ENCODE measurements around the gene TMEM42. TPM values are rescaled to one million over a fixed set of nuclear protein-coding genes. Genes with fewer than 3 reads are reported as not detected.

Gene TMEM42
- total and polyA plus RNA-seq, 4 donors, result 12.0 to 24.6 (median 13.5) TPM

DNA sequence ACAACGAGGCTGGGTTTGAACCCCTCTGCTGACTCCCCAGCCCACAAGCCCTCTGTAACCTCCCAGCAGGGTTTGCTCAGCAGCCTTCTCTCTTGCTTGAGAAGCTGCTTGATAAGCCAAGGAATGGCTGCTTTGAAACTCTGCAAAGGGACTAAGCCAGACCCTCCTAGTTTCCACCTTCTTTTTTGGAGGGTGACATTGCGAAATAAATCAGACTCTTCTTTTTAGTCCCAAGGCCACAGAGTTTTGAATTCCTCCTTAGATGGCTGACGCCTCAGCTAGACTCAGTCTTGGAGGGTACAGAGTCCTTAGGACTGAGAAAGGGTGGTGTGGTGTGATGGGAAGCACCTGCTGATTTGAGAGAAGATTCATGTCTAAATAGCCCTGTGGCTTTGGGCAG, 13.9 kb downstream of the TMEM42 start:
- 82 to 88% methylated on average over 3 of the region's 3 CpGs for WGBS, 2 donors
- Histone ChIP-seq H3K27ac (ENCODE audit: low read depth in 1 of 2, low read length in 1 of 2) (no peak overlapping the region), H3K4me1 (ENCODE audit: control insufficient read depth in 5 of 5, insufficient read depth in 5 of 5, low read length in 5 of 5) (no peaks in the 10 kb centered on the region), H3K36me3 (ENCODE audit: control insufficient read depth in 4 of 4, insufficient read depth in 4 of 4, low read length in 4 of 4) (no peaks in the 10 kb centered on the region), H3K27me3 (ENCODE audit: control insufficient read depth in 3 of 3, insufficient read depth in 3 of 3, low read length in 2 of 3) (no peaks in the 10 kb centered on the region), H3K9me3 (ENCODE audit: control insufficient read depth in 4 of 4, insufficient read depth in 3 of 4, low read length in 3 of 4) (no peaks in the 10 kb centered on the region), H3K9ac (ENCODE audit: insufficient read depth in 1 of 2, low read length in 2 of 2) (no peak overlapping the region), H3K4me3 (no peak overlapping the region)
- TF ChIP-seq, protein P1, sequence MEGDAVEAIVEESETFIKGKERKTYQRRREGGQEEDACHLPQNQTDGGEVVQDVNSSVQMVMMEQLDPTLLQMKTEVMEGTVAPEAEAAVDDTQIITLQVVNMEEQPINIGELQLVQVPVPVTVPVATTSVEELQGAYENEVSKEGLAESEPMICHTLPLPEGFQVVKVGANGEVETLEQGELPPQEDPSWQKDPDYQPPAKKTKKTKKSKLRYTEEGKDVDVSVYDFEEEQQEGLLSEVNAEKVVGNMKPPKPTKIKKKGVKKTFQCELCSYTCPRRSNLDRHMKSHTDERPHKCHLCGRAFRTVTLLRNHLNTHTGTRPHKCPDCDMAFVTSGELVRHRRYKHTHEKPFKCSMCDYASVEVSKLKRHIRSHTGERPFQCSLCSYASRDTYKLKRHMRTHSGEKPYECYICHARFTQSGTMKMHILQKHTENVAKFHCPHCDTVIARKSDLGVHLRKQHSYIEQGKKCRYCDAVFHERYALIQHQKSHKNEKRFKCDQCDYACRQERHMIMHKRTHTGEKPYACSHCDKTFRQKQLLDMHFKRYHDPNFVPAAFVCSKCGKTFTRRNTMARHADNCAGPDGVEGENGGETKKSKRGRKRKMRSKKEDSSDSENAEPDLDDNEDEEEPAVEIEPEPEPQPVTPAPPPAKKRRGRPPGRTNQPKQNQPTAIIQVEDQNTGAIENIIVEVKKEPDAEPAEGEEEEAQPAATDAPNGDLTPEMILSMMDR (IDR thresholded peaks at IDR 0.05; ENCODE audit: control extremely low read depth, extremely low read depth), result no peak
- ATAC-seq (ENCODE audit: insufficient read depth, low FRiP score) (no peak), DNase-seq (no peak)

DNA sequence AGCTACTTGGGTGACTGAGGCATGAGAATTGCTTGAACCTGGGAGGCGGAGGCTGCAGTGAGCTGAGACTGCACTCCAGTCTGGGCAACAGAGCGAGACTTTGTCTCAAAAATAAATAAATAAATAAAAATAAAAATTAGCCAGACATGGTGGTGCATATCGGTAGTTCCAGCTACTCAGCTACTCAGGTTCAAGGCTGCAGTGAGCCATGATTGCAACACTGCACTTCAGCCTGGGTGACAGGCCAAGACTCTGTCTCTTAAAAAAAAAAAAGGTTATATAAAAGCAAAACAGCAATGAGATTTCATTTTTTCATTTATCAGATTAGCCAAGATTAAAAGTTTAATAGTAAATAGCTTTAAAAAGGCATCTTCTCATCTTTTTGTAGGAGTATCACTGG, 15.6 kb downstream of the TMEM42 start:
- H3K9ac ChIP-seq (ENCODE audit: insufficient read depth in 1 of 2, low read length in 2 of 2), result no peak overlapping the region
- H3K4me3 ChIP-seq, result no peak overlapping the region
- no peak overlapping the region for H3K27ac ChIP-seq (ENCODE audit: low read depth in 1 of 2, low read length in 1 of 2)
- WGBS, 2 donors, result 86 to 91% methylated on average over 3 of the region's 3 CpGs
- H3K27me3 ChIP-seq (ENCODE audit: control insufficient read depth in 3 of 3, insufficient read depth in 3 of 3, low read length in 2 of 3), result no peaks in the 10 kb centered on the region
- no peaks in the 10 kb centered on the region for H3K4me1 ChIP-seq (ENCODE audit: control insufficient read depth in 5 of 5, insufficient read depth in 5 of 5, low read length in 5 of 5)
- H3K36me3 ChIP-seq (ENCODE audit: control insufficient read depth in 4 of 4, insufficient read depth in 4 of 4, low read length in 4 of 4), result no peaks in the 10 kb centered on the region
- ATAC-seq (ENCODE audit: insufficient read depth, low FRiP score), result no peak
- no peaks in the 10 kb centered on the region for H3K9me3 ChIP-seq (ENCODE audit: control insufficient read depth in 4 of 4, insufficient read depth in 3 of 4, low read length in 3 of 4)
- no peak for DNase-seq
- TF ChIP-seq, protein P1 (IDR thresholded peaks at IDR 0.05; ENCODE audit: control extremely low read depth, extremely low read depth), result no peak

DNA sequence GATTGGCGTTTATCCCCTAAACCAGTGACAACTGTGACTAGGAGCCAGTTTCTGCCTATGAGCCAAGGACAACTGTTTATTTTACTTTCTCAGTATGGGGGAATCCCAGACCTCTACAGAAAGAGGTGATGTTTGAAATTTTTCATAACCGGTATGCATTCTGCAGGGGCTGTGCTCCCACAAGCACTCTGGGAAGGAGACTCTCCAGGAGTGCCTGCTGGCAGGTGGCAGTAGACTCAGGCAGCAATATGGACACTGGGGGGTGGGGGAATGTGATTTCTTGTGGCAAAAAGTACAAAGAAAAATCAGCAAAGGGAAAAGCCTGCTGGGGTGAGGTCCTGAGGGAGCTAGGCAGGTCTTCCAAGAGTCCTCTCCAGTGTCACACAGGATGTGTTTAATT, 18.6 kb downstream of the TMEM42 start:
- Histone ChIP-seq H3K9me3 (ENCODE audit: control insufficient read depth in 4 of 4, insufficient read depth in 3 of 4, low read length in 3 of 4) (peaks cover 0 to 4% (median 0%) of the 10 kb centered on the region in 4 donors), H3K9ac (ENCODE audit: insufficient read depth in 1 of 2, low read length in 2 of 2) (no peak overlapping the region), H3K36me3 (ENCODE audit: control insufficient read depth in 4 of 4, insufficient read depth in 4 of 4, low read length in 4 of 4) (no peaks in the 10 kb centered on the region), H3K27me3 (ENCODE audit: control insufficient read depth in 3 of 3, insufficient read depth in 3 of 3, low read length in 2 of 3) (peaks cover 0 to 3% (median 0%) of the 10 kb centered on the region in 3 donors), H3K4me1 (ENCODE audit: control insufficient read depth in 5 of 5, insufficient read depth in 5 of 5, low read length in 5 of 5) (peaks cover 0 to 3% (median 0%) of the 10 kb centered on the region in 5 donors), H3K27ac (ENCODE audit: low read depth in 1 of 2, low read length in 1 of 2) (no peak overlapping the region), H3K4me3 (no peak overlapping the region)
- DNase-seq, result no peak
- no peak for ATAC-seq (ENCODE audit: insufficient read depth, low FRiP score)
- WGBS, 2 donors, result 61 to 79% methylated on average over 2 of the region's 2 CpGs
- TF ChIP-seq, protein P1 (IDR thresholded peaks at IDR 0.05; ENCODE audit: control extremely low read depth, extremely low read depth), result no peak
